DND-41 (cell line): Measurements from ENCODE around the gene NTNG2.

Experiments used
- ATAC-seq: fragments of 200-7000 bp; cut with Tn5 transposase; 3 replicates; pipeline ENCODE4 v1.9.1; 2021; ENCODE audit warnings: low read depth; ENCODE audit not compliant: insufficient read depth
- DNase-seq: peaks from one replicate; pipeline ENCODE4 v3.0.0-alpha.2; 2020
- H2AFZ ChIP-seq: 2 replicates; pipeline ENCODE4 v1.6.0; 2012; ENCODE audit warnings: low read depth, low read length
- H3K27ac ChIP-seq: 2 replicates; pipeline ENCODE4 v1.5.1; 2012; ENCODE audit warnings: low read length, inconsistent platforms
- H3K27me3 ChIP-seq: fragments of 200-600 bp; sonication (generic); 2 replicates; pipeline ENCODE4 v1.6.0; 2012; ENCODE audit warnings: low read length, mild to moderate bottlenecking, inconsistent platforms; ENCODE audit not compliant: insufficient read depth, poor library complexity
- H3K36me3 ChIP-seq: 2 replicates; pipeline ENCODE4 v1.5.1; 2012; ENCODE audit warnings: low read length, inconsistent platforms; ENCODE audit not compliant: insufficient read depth
- H3K4me1 ChIP-seq: 2 replicates; pipeline ENCODE4 v1.5.1; 2012; ENCODE audit warnings: mild to moderate bottlenecking, low read length; ENCODE audit not compliant: insufficient read depth
- H3K4me2 ChIP-seq: 2 replicates; pipeline ENCODE4 v1.6.0; 2012; ENCODE audit warnings: mild to moderate bottlenecking, moderate library complexity, low read length, inconsistent platforms; ENCODE audit not compliant: insufficient read depth
- H3K4me3 ChIP-seq, 2 experiments: fragments of 200-600 bp in 1 of 2; shearing (Covaris generic) in 1 of 2; 2 replicates each; pipeline ENCODE4 v1.5.1; 2012 to 2016; ENCODE audit warnings: inconsistent platforms in 2 of 2, low read length in 2 of 2, mild to moderate bottlenecking in 2 of 2, low read depth in 1 of 2, moderate library complexity in 1 of 2
- H3K79me2 ChIP-seq: 2 replicates; pipeline ENCODE4 v1.6.0; 2012; ENCODE audit warnings: low read length, inconsistent platforms; ENCODE audit not compliant: insufficient read depth
- H3K9ac ChIP-seq: 2 replicates; pipeline ENCODE4 v1.6.0; 2012; ENCODE audit warnings: low read depth, mild to moderate bottlenecking, inconsistent platforms, low read length, moderate library complexity
- H3K9me3 ChIP-seq: 2 replicates; pipeline ENCODE4 v1.5.1; 2012; ENCODE audit warnings: low read length, moderate library complexity, mild to moderate bottlenecking, inconsistent platforms; ENCODE audit not compliant: insufficient read depth, severe bottlenecking
- H4K20me1 ChIP-seq: 2 replicates; pipeline ENCODE4 v1.6.0; 2012; ENCODE audit warnings: low read length; ENCODE audit not compliant: insufficient read depth
- EZH2 ChIP-seq: IDR thresholded peaks from 3 replicates; pipeline ENCODE4 v1.6.1; 2012; ENCODE audit warnings: borderline replicate concordance, low read depth, mild to moderate bottlenecking, moderate library complexity, low read length, inconsistent platforms; ENCODE audit not compliant: severe bottlenecking
- TF ChIP-seq, protein P1 (sequence below): IDR thresholded peaks from 2 replicates; pipeline ENCODE4 v1.5.1; 2012; ENCODE audit warnings: borderline replicate concordance, low read length, moderate library complexity, mild to moderate bottlenecking; ENCODE audit not compliant: poor library complexity, severe bottlenecking; ENCODE audit errors: extremely low read depth

NTNG2 gene

DNA sequence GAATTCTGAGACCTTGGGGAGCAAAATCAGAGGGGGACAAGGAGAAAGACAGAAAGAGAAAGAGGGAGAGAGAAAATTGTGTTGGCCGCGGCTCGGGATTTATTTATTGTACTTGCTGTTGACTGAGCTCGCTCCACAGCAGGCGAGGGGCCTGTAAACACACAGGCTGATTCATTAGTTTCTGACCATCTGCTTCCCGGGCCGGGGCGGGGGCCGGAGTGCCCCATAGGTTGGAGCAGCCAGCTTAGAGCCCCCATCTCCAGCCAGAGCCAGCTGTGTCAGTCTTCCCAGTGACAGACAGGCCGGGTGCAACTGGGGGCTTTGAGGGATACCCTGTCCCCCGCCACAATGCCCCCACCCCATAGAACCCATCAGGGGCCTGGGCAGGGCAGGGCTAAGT, 30.9 kb downstream of the NTNG2 start:
- Histone ChIP-seq H3K4me2 (no peak overlapping the region), H2AFZ (no peak overlapping the region), H3K4me1 (no peaks in the 10 kb centered on the region), H3K79me2 (no peaks in the 10 kb centered on the region), H3K9me3 (no peaks in the 10 kb centered on the region), H4K20me1 (no peaks in the 10 kb centered on the region; the same call in 1 of the 2 replicates), H3K4me3 (no peak overlapping the region), H3K27me3 (no peaks in the 10 kb centered on the region), H3K27ac (no peak overlapping the region), H3K36me3 (no peaks in the 10 kb centered on the region), H3K9ac (no peak overlapping the region)
- TF ChIP-seq, protein P1, sequence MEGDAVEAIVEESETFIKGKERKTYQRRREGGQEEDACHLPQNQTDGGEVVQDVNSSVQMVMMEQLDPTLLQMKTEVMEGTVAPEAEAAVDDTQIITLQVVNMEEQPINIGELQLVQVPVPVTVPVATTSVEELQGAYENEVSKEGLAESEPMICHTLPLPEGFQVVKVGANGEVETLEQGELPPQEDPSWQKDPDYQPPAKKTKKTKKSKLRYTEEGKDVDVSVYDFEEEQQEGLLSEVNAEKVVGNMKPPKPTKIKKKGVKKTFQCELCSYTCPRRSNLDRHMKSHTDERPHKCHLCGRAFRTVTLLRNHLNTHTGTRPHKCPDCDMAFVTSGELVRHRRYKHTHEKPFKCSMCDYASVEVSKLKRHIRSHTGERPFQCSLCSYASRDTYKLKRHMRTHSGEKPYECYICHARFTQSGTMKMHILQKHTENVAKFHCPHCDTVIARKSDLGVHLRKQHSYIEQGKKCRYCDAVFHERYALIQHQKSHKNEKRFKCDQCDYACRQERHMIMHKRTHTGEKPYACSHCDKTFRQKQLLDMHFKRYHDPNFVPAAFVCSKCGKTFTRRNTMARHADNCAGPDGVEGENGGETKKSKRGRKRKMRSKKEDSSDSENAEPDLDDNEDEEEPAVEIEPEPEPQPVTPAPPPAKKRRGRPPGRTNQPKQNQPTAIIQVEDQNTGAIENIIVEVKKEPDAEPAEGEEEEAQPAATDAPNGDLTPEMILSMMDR: no peak
- no peak for TF ChIP-seq EZH2
- ATAC-seq (no peak), DNase-seq (no peak)

DNA sequence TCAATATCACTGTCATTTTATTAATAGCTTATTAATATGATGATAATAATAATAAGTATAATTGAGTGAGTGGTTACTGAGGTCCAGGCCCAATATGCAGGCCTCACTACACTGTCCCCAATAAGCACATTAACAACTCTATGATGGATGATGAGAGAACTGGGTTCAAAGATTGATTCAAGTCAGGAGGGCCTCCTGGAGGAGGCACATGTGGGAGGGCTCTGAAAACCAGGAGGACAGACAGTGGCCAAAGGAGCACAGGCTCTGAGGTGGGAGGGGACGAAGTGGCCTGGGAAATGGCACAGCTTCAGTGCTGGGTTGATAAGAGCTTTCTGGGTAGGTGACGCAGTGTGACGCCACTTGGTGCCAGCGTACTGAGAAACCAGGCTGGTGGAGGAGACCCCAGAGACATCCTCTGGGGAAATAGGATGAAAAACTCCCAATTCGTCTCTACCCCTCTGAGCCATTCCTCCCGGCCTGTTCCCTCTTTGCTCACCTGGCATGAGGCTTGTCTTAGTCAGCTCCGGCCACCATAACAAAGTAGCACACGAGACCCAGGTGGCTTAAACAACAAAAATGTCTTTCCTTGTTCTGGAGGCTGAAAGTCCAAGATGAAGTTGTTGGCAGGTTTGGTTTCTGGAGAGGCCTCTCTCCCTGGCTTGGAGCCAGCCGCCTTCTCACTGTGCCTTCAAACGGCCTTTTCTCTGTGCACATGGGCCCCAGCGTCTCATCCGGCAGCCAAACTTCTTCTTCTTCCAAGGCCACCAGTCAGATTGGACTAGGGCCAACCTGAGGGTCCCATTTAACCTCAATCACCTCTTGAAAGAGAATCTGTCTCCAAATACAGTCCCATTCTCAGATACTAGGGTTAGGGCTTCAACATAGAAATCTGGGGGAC, 31.6 kb downstream of the NTNG2 start:
- no peak for DNase-seq
- Histone ChIP-seq H3K27me3 (no peaks in the 10 kb centered on the region), H3K79me2 (no peaks in the 10 kb centered on the region), H3K9ac (no peak overlapping the region), H3K4me2 (no peak overlapping the region), H4K20me1 (no peaks in the 10 kb centered on the region; the same call in 1 of the 2 replicates), H3K27ac (no peak overlapping the region), H3K36me3 (no peaks in the 10 kb centered on the region), H3K9me3 (no peaks in the 10 kb centered on the region), H3K4me3 (no peak overlapping the region), H2AFZ (no peak overlapping the region), H3K4me1 (no peaks in the 10 kb centered on the region)
- no peak for TF ChIP-seq EZH2
- no peak for ATAC-seq

DNA sequence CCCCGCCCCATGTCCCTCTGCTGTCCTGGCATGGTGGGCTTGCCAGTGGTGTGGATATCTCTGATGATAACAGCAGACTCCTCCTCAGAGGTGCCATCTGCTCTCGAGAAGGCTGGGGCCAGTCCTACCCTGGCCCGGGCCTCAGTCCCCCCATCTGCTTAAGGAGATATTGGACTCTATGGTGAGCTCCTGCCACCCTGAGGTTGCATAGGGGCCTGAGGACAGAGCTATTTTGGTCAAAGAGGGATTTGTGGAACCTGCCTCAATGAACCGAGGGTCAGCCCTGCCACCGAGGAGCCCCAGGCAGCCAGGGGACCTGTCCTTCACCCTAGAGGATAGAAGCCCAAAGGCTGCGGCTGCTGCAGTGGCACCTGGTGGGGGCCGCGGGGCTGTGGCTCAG, 32.6 kb downstream of the NTNG2 start:
- Histone ChIP-seq H3K4me1 (no peaks in the 10 kb centered on the region), H3K27ac (no peak overlapping the region), H2AFZ (no peak overlapping the region), H3K27me3 (no peaks in the 10 kb centered on the region), H3K4me3 (no peak overlapping the region), H4K20me1 (no peaks in the 10 kb centered on the region), H3K9me3 (no peaks in the 10 kb centered on the region), H3K36me3 (no peaks in the 10 kb centered on the region), H3K79me2 (no peaks in the 10 kb centered on the region), H3K4me2 (no peak overlapping the region), H3K9ac (no peak overlapping the region)
- DNase-seq (no peak), ATAC-seq (no peak)
- TF ChIP-seq EZH2: no peak
- TF ChIP-seq, protein P1: no peak

DNA sequence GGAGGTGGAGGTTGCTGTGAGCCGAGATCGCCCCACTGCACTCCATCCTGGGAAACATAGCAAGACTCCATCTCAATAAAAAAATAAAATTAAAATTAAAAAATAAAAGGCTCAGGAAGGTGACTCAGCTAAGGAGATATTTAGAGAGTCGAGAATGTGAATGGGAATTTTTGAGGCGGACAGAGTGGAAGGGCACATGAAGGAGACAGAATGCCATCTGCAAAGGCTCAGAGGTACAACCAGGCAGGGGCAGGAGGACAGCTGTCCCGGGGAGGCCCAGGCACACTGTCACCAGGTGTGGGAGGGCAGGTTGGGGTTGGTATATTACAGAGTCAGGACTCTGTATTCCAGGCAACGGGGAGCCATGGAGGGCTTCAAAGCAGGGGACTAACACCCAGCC, 35.5 kb downstream of the NTNG2 start:
- H3K4me3 ChIP-seq: no peak overlapping the region
- H3K36me3 ChIP-seq: no peaks in the 10 kb centered on the region
- no peaks in the 10 kb centered on the region for H3K79me2 ChIP-seq
- H3K27ac ChIP-seq: no peak overlapping the region
- H4K20me1 ChIP-seq: no peaks in the 10 kb centered on the region
- no peak overlapping the region for H2AFZ ChIP-seq
- H3K9me3 ChIP-seq: no peaks in the 10 kb centered on the region
- DNase-seq (no peak), ATAC-seq (no peak)
- H3K27me3 ChIP-seq: no peaks in the 10 kb centered on the region
- TF ChIP-seq, protein P1: no peak
- no peak for TF ChIP-seq EZH2
- no peaks in the 10 kb centered on the region for H3K4me1 ChIP-seq
- H3K4me2 ChIP-seq: no peak overlapping the region
- no peak overlapping the region for H3K9ac ChIP-seq
